K562 (cell line): ENCODE results near the gene ERICH2. TPM values are rescaled to one million over a fixed set of nuclear protein-coding genes. Genes with fewer than 3 reads are reported as not detected.
A peak's percentile ranks its signal among the peaks of the same experiment; 100 is the strongest.

Source experiments
- ATAC-seq: fragments of 200-7000 bp; cut with Tn5 transposase; 3 replicates; pipeline ENCODE4 v1.9.1; 2020; ENCODE audit warnings: moderate library complexity
- BruUV-seq: library from RNA; stranded (reverse); fragments of 400-500 nt; replicated peaks from 2 replicates; lab custom pipeline; 2021; lab: Mats Ljungman, UMichigan
- CTCF ChIA-PET: fragments of 300-600 bp; formaldehyde crosslinking; extraction: SDS; loops from one replicate; lab custom pipeline; 2021; ENCODE audit warnings: low intra/inter-chr PET ratio; lab: Yijun Ruan, JAX
- POLR2A ChIA-PET: fragments of 300-600, 350-650 bp; sonication (Branson Sonifier 250); formaldehyde crosslinking; extraction: SDS; loops from one replicate; lab custom pipeline; 2021; ENCODE audit warnings: antibody characterized with exemption, inconsistent platforms; lab: Yijun Ruan, JAX
- DNase-seq, 4 experiments: peaks; one replicate each; pipeline versions ENCODE4 v3.0.0 to v3.0.0-alpha.2; 2011 to 2018; ENCODE audit warnings: low spot score in 3 of 4, mixed read lengths in 3 of 4; ENCODE audit errors: extremely low read depth in 1 of 4
- FAIRE-seq: peaks from 2 replicates; lab custom pipeline; 2011; peaks lifted over from hg19 to GRCh38; lab: Jason Lieb, UNC
- H2AFZ ChIP-seq: 2 replicates; pipeline ENCODE4 v1.6.0; 2011; ENCODE audit warnings: low read depth, low read length, control low read depth, inconsistent platforms
- H3K27ac ChIP-seq: fragments of 200-600 bp; 3 replicates; pipeline ENCODE4 v1.8.0; 2011; ENCODE audit warnings: low read depth, mild to moderate bottlenecking, control low read depth, inconsistent platforms, low read length, moderate library complexity, mixed read lengths; ENCODE audit errors: extremely low read depth
- H3K27me3 ChIP-seq, 2 experiments: fragments of 300-600 bp in 1 of 2; 2 replicates in 1 of 2; 3 replicates in 1 of 2; pipeline versions ENCODE4 v1.6.0 to v1.8.0; 2011; ENCODE audit warnings: inconsistent platforms in 2 of 2, low read length in 2 of 2, mild to moderate bottlenecking in 1 of 2, mixed read lengths in 1 of 2, moderate library complexity in 1 of 2; ENCODE audit not compliant: control insufficient read depth in 2 of 2, insufficient read depth in 2 of 2
- H3K36me3 ChIP-seq: fragments of 300-600 bp; 3 replicates; pipeline ENCODE4 v1.8.0; 2011; ENCODE audit warnings: mild to moderate bottlenecking, low read length, inconsistent platforms; ENCODE audit not compliant: control insufficient read depth, insufficient read depth
- H3K4me1 ChIP-seq, 2 experiments: fragments of 200-600 bp in 1 of 2; replicated peaks in 1 of 2; 2 replicates in 1 of 2; 3 replicates in 1 of 2; pipeline versions ENCODE4 v1.5.1 to v1.8.0; 2011; ENCODE audit warnings: inconsistent platforms in 2 of 2, low read length in 2 of 2, mild to moderate bottlenecking in 1 of 2, mixed read lengths in 1 of 2, moderate library complexity in 1 of 2; ENCODE audit not compliant: control insufficient read depth in 2 of 2, insufficient read depth in 2 of 2
- H3K4me2 ChIP-seq: 2 replicates; pipeline ENCODE4 v1.6.1; 2011; ENCODE audit warnings: low read length, control low read depth, inconsistent platforms, mixed read lengths; ENCODE audit not compliant: insufficient read depth
- H3K4me3 ChIP-seq: fragments of 200-600 bp; sonication (generic), shearing (Covaris generic); 2 replicates; pipeline ENCODE4 v1.5.1; 2016; ENCODE audit warnings: control low read depth, inconsistent platforms
- H3K79me2 ChIP-seq: fragments of 200-600 bp; 3 replicates; pipeline ENCODE4 v1.8.0; 2011; ENCODE audit warnings: low read length, inconsistent platforms; ENCODE audit not compliant: control insufficient read depth, insufficient read depth
- H3K9ac ChIP-seq, 2 experiments: 2 replicates each; pipeline versions ENCODE4 v1.6.0 to v1.6.1; 2011; ENCODE audit warnings: low read depth in 2 of 2, low read length in 2 of 2, control low read depth in 1 of 2, inconsistent platforms in 1 of 2, mild to moderate bottlenecking in 1 of 2, mixed read lengths in 1 of 2; ENCODE audit not compliant: insufficient read depth in 1 of 2
- H3K9me1 ChIP-seq: one replicate; pipeline ENCODE4 v1.6.0; 2011; ENCODE audit warnings: inconsistent platforms, mild to moderate bottlenecking, low read length, moderate library complexity; ENCODE audit not compliant: control insufficient read depth, insufficient read depth
- H3K9me3 ChIP-seq: replicated peaks from 2 replicates; pipeline ENCODE4 v1.5.1; 2011; ENCODE audit warnings: low read depth, low read length, inconsistent platforms; ENCODE audit not compliant: control insufficient read depth, insufficient read depth
- H4K20me1 ChIP-seq: replicated peaks from 2 replicates; pipeline ENCODE4 v1.6.1; 2011; ENCODE audit warnings: low read length, inconsistent platforms, mixed read lengths; ENCODE audit not compliant: control insufficient read depth, insufficient read depth
- NCOA4 ChIP-seq: fragments of 450-650 bp; IDR thresholded peaks from 2 replicates; pipeline ENCODE4 v1.6.1; 2018; ENCODE audit warnings: mild to moderate bottlenecking; ENCODE audit not compliant: partially characterized antibody
- NR2C1 ChIP-seq, 2 experiments: fragments of 450-650 bp; IDR thresholded peaks; 2 replicates each; pipeline ENCODE4 v1.6.1; 2017; ENCODE audit warnings: mild to moderate bottlenecking in 2 of 2, antibody characterized with exemption in 1 of 2, inconsistent platforms in 1 of 2, missing compliant biosample characterization in 1 of 2, missing genetic modification characterization in 1 of 2
- RHOXF2B ChIP-seq: fragments of 250-450 bp; sonication (Bioruptor Pico); conservative IDR thresholded peaks from 2 replicates; pipeline ENCODE4 v1.5.1; 2021
- SRF ChIP-seq, 2 experiments: fragments of 250-450, 450-650 bp in 1 of 2; sonication (Bioruptor Pico) in 1 of 2; sonication (generic) in 1 of 2; formaldehyde crosslinking; IDR thresholded peaks; 2 replicates each; pipeline versions ENCODE4 v1.5.0 to v1.5.1; 2020 to 2022; ENCODE audit warnings: mild to moderate bottlenecking in 1 of 2, missing genetic modification reagents in 1 of 2
- ZBTB17 ChIP-seq: fragments of 450-650 bp; formaldehyde crosslinking; IDR thresholded peaks from 2 replicates; pipeline ENCODE4 v1.4.0; 2020; ENCODE audit warnings: mild to moderate bottlenecking
- ZNF224 ChIP-seq: sonication (generic); formaldehyde crosslinking; IDR thresholded peaks from 2 replicates; pipeline ENCODE4 v1.8.0; 2022; ENCODE audit warnings: mild to moderate bottlenecking, missing genetic modification reagents
- ZSCAN32 ChIP-seq: fragments of 450-650 bp; formaldehyde crosslinking; IDR thresholded peaks from 2 replicates; pipeline ENCODE4 v1.4.0; 2020; ENCODE audit warnings: mild to moderate bottlenecking, moderate library complexity
- WGBS: fragments of 100-300 bp; shearing (Covaris generic); methylation state at CpG from one replicate; pipeline ENCODE4 v1.1.6; 2016; ENCODE audit warnings: low coverage, mixed read lengths; ENCODE audit not compliant: insufficient coverage; ENCODE audit errors: missing lambda C conversion rate; 5-methylcytosine and 5-hydroxymethylcytosine counted together
- in situ Hi-C: fragments of 300-500 bp; cut with MboI; formaldehyde crosslinking; loops from 4 replicates; pipeline ENCODE4 v1.15.0; 2018; ENCODE audit warnings: inconsistent platforms, mixed read lengths
- intact Hi-C: fragments of 100-400 bp; cut with micrococcal nuclease; formaldehyde crosslinking; loops from 2 replicates; pipeline ENCODE4 v1.14.2; 2022
- polyA plus RNA-seq, 8 experiments: library from polyadenylated mRNA; depleted of rRNA in 4 of 8; stranded (reverse) in 5 of 8; unstranded in 3 of 8; fragments of >200 nt; fragmentation: Nextera tagmentation in 2 of 8; fragmentation: Illumina TruSeq in 1 of 8; extraction: Ambion mirVana in 2 of 8; extraction: Trizol in 1 of 8; gene quantifications; 2 replicates each; pipeline versions ENCODE4 v1.2.1 to v1.2.3, GENCODE V29; 2011 to 2014; ENCODE audit warnings: inconsistent platforms in 1 of 8, missing spikeins in 1 of 8
- total RNA-seq, 7 experiments: library from RNA; depleted of rRNA in 6 of 7; stranded (reverse); fragments of >200 nt in 6 of 7; fragmentation: Illumina TruSeq in 2 of 7; extraction: Trizol in 2 of 7; gene quantifications; 2 replicates each; pipeline versions ENCODE4 v1.2.1 to v1.2.3, GENCODE V29; 2011 to 2021; ENCODE audit warnings: low replicate concordance in 1 of 7
- TF ChIP-seq, protein P1 (sequence below): sonication (generic); formaldehyde crosslinking; IDR thresholded peaks from 2 replicates; pipeline ENCODE4 v1.8.0; 2023; ENCODE audit warnings: missing genetic modification reagents, mild to moderate bottlenecking, borderline replicate concordance
- TF ChIP-seq, protein P2 (sequence below): sonication (generic); formaldehyde crosslinking; IDR thresholded peaks from 2 replicates; pipeline ENCODE4 v1.8.0; 2022; ENCODE audit warnings: mild to moderate bottlenecking, missing genetic modification reagents
- TF ChIP-seq, protein P3 (sequence below): sonication (generic); formaldehyde crosslinking; IDR thresholded peaks from 2 replicates; pipeline ENCODE4 v1.9.0; 2022; ENCODE audit warnings: mild to moderate bottlenecking, missing genetic modification reagents

The ERICH2 gene
- total and polyA plus RNA-seq, 9 of the 15 experiments (the other 6 are each of a cell fraction or from before 2014, with no cell fraction given), result 0.85 to 2.4 (median 1.6) TPM

DNA sequence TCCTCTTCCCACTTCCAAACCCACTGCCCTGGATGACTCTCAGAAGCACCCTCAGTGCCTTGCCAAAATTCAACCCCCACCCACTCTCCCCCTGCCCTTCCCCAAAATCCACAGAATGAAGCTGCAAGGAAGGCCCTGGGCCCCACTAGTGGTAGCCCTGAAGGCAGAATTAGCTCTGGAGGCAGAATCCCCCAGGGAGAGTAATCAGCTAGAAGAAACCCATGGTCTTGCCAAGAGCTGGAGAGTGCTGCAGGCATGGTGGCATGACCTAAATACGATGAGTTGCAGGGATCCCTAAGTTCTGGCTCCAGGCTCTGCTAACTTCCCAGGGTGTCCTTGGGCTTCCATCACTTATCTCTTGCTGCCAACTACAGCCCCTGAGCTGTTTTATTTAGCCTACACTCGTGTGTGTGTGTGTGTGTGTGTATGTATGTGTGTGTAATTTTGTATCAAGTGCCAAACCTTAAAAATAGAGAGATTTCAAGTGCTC, 54.4 kb downstream of the ERICH2 start:
- Histone ChIP-seq H3K79me2 (no peaks in the 10 kb centered on the region), H4K20me1 (no peaks in the 10 kb centered on the region), H3K4me3 (no peak overlapping the region)
- POLR2A ChIA-PET, result interaction anchor here (0.6 to 1.0 kb wide), 3 partner anchors 14 to 292 kb away, joined by 3 read pairs; no protein-coding TSS in a partner anchor
- TF ChIP-seq ZBTB17 (CRISPR knock-in tag), result no peak
- TF ChIP-seq, protein P1, sequence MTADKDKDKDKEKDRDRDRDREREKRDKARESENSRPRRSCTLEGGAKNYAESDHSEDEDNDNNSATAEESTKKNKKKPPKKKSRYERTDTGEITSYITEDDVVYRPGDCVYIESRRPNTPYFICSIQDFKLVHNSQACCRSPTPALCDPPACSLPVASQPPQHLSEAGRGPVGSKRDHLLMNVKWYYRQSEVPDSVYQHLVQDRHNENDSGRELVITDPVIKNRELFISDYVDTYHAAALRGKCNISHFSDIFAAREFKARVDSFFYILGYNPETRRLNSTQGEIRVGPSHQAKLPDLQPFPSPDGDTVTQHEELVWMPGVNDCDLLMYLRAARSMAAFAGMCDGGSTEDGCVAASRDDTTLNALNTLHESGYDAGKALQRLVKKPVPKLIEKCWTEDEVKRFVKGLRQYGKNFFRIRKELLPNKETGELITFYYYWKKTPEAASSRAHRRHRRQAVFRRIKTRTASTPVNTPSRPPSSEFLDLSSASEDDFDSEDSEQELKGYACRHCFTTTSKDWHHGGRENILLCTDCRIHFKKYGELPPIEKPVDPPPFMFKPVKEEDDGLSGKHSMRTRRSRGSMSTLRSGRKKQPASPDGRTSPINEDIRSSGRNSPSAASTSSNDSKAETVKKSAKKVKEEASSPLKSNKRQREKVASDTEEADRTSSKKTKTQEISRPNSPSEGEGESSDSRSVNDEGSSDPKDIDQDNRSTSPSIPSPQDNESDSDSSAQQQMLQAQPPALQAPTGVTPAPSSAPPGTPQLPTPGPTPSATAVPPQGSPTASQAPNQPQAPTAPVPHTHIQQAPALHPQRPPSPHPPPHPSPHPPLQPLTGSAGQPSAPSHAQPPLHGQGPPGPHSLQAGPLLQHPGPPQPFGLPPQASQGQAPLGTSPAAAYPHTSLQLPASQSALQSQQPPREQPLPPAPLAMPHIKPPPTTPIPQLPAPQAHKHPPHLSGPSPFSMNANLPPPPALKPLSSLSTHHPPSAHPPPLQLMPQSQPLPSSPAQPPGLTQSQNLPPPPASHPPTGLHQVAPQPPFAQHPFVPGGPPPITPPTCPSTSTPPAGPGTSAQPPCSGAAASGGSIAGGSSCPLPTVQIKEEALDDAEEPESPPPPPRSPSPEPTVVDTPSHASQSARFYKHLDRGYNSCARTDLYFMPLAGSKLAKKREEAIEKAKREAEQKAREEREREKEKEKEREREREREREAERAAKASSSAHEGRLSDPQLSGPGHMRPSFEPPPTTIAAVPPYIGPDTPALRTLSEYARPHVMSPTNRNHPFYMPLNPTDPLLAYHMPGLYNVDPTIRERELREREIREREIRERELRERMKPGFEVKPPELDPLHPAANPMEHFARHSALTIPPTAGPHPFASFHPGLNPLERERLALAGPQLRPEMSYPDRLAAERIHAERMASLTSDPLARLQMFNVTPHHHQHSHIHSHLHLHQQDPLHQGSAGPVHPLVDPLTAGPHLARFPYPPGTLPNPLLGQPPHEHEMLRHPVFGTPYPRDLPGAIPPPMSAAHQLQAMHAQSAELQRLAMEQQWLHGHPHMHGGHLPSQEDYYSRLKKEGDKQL, result no peak
- TF ChIP-seq ZNF224 (CRISPR knock-in tag), result no peak
- no peak for TF ChIP-seq NR2C1 (IDR thresholded peaks at IDR 0.05)
- TF ChIP-seq NR2C1 (tag; IDR thresholded peaks at IDR 0.05), result no peak
- no peak for TF ChIP-seq RHOXF2B
- no peak for TF ChIP-seq NCOA4
- no peak for TF ChIP-seq ZSCAN32 (CRISPR knock-in tag)
- TF ChIP-seq SRF (CRISPR knock-in tag; IDR thresholded peaks at IDR 0.05), result no peak
- TF ChIP-seq, protein P2, sequence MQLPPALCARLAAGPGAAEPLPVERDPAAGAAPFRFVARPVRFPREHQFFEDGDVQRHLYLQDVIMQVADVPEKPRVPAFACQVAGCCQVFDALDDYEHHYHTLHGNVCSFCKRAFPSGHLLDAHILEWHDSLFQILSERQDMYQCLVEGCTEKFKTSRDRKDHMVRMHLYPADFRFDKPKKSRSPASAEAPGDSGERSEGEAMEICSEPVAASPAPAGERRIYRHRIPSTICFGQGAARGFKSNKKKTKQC, result no peak
- TF ChIP-seq, protein P3, sequence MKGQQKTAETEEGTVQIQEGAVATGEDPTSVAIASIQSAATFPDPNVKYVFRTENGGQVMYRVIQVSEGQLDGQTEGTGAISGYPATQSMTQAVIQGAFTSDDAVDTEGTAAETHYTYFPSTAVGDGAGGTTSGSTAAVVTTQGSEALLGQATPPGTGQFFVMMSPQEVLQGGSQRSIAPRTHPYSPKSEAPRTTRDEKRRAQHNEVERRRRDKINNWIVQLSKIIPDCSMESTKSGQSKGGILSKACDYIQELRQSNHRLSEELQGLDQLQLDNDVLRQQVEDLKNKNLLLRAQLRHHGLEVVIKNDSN, result no peak
- TF ChIP-seq, all 486 proteins: peak for 0
- intact Hi-C loops (no loop called here), in situ Hi-C loops (loop anchor here (25.0 kb wide), 1 partner anchor 887 kb away; no protein-coding TSS in a partner anchor)
- H3K27me3 ChIP-seq, result peaks cover 0 to 22% of the 10 kb centered on the region in 2 experiments; a peak in 2 of 5 replicates
- no TSS peak for BruUV-seq
- H3K9ac ChIP-seq, result no peak overlapping the region
- FAIRE-seq (peak; percentile 6), ATAC-seq (no peak), DNase-seq (no peak)
- no peaks in the 10 kb centered on the region; the same call in 1 of the 2 replicates for H3K9me3 ChIP-seq
- 19% methylated on average over 2 of the region's 2 CpGs for WGBS
- no peak overlapping the region for H3K4me2 ChIP-seq
- CTCF ChIA-PET, result no interaction called here
- H2AFZ ChIP-seq, result no peak overlapping the region
- no peak overlapping the region for H3K27ac ChIP-seq
- H3K9me1 ChIP-seq, result no peaks in the 10 kb centered on the region
- peaks cover 0 to 34% of the 10 kb centered on the region in 2 experiments; a peak in 3 of 5 replicates for H3K4me1 ChIP-seq
- no peaks in the 10 kb centered on the region for H3K36me3 ChIP-seq
